ENCODE data around the gene UNC45A.
A peak's percentile ranks its signal among the peaks of the same experiment; 100 is the strongest.

The UNC45A gene

GRCh38 chr15:90981681-90982080, 46.6 kb downstream of the UNC45A start:
- no peak overlapping the region for H3K9ac ChIP-seq (ENCODE audit: low read length)
- no peaks in the 10 kb centered on the region for H3K4me1 ChIP-seq (ENCODE audit: control insufficient read depth, insufficient read depth, low read length)
- no peaks in the 10 kb centered on the region for H3K27me3 ChIP-seq (ENCODE audit: control insufficient read depth, insufficient read depth, low read length)
- H3K9me3 ChIP-seq (ENCODE audit: control insufficient read depth, insufficient read depth, low read depth, low read length) = no peaks in the 10 kb centered on the region
- H3K27ac ChIP-seq (ENCODE audit: low read depth, low read length) = no peak overlapping the region
- H3K36me3 ChIP-seq (ENCODE audit: control insufficient read depth, insufficient read depth, low read length) = peaks cover 85% of the 10 kb centered on the region
- no peak overlapping the region for H3K4me3 ChIP-seq (ENCODE audit: low read depth, low read length)

GRCh38 chr15:90982135-90982534, 47.0 kb downstream of the UNC45A start:
- Histone ChIP-seq H3K4me1 (ENCODE audit: control insufficient read depth, insufficient read depth, low read length) (no peaks in the 10 kb centered on the region), H3K9me3 (ENCODE audit: control insufficient read depth, insufficient read depth, low read depth, low read length) (no peaks in the 10 kb centered on the region), H3K27me3 (ENCODE audit: control insufficient read depth, insufficient read depth, low read length) (no peaks in the 10 kb centered on the region), H3K4me3 (ENCODE audit: low read depth, low read length) (no peak overlapping the region), H3K36me3 (ENCODE audit: control insufficient read depth, insufficient read depth, low read length) (peaks cover 80% of the 10 kb centered on the region), H3K27ac (ENCODE audit: low read depth, low read length) (no peak overlapping the region), H3K9ac (ENCODE audit: low read length) (no peak overlapping the region)

- H3K27ac ChIP-seq (ENCODE audit: low read depth, low read length) = no peak overlapping the region
- H3K36me3 ChIP-seq (ENCODE audit: control insufficient read depth, insufficient read depth, low read length) = peaks cover 35% of the 10 kb centered on the region
- no peak overlapping the region for H3K4me3 ChIP-seq (ENCODE audit: low read depth, low read length)
- H3K27me3 ChIP-seq (ENCODE audit: control insufficient read depth, insufficient read depth, low read length) = no peaks in the 10 kb centered on the region
- H3K9me3 ChIP-seq (ENCODE audit: control insufficient read depth, insufficient read depth, low read depth, low read length) = no peaks in the 10 kb centered on the region
- H3K9ac ChIP-seq (ENCODE audit: low read length) = no peak overlapping the region
- peaks cover 16% of the 10 kb centered on the region for H3K4me1 ChIP-seq (ENCODE audit: control insufficient read depth, insufficient read depth, low read length)
Measured at GRCh38 chr15:90986790-90987507, 51.9 kb downstream of the UNC45A start.

- Histone ChIP-seq H3K4me3 (ENCODE audit: low read depth, low read length) (no peak overlapping the region), H3K9ac (ENCODE audit: low read length) (no peak overlapping the region), H3K9me3 (ENCODE audit: control insufficient read depth, insufficient read depth, low read depth, low read length) (no peaks in the 10 kb centered on the region), H3K27me3 (ENCODE audit: control insufficient read depth, insufficient read depth, low read length) (no peaks in the 10 kb centered on the region), H3K27ac (ENCODE audit: low read depth, low read length) (no peak overlapping the region), H3K36me3 (ENCODE audit: control insufficient read depth, insufficient read depth, low read length) (peaks cover 28% of the 10 kb centered on the region), H3K4me1 (ENCODE audit: control insufficient read depth, insufficient read depth, low read length) (peaks cover 20% of the 10 kb centered on the region)
Measured at GRCh38 chr15:90987561-90988141, 52.6 kb downstream of the UNC45A start.

- H3K27ac ChIP-seq (ENCODE audit: low read depth, low read length) = no peak overlapping the region
- H3K4me3 ChIP-seq (ENCODE audit: low read depth, low read length) = no peak overlapping the region
- no peaks in the 10 kb centered on the region for H3K9me3 ChIP-seq (ENCODE audit: control insufficient read depth, insufficient read depth, low read depth, low read length)
- no peaks in the 10 kb centered on the region for H3K27me3 ChIP-seq (ENCODE audit: control insufficient read depth, insufficient read depth, low read length)
- H3K4me1 ChIP-seq (ENCODE audit: control insufficient read depth, insufficient read depth, low read length) = peaks cover 21% of the 10 kb centered on the region
- peaks cover 22% of the 10 kb centered on the region for H3K36me3 ChIP-seq (ENCODE audit: control insufficient read depth, insufficient read depth, low read length)
- no peak overlapping the region for H3K9ac ChIP-seq (ENCODE audit: low read length)
Measured at GRCh38 chr15:90988296-90988695, 53.2 kb downstream of the UNC45A start.

GRCh38 chr15:90989040-90989768, 54.1 kb downstream of the UNC45A start:
- Histone ChIP-seq H3K4me1 (ENCODE audit: control insufficient read depth, insufficient read depth, low read length) (peaks cover 21% of the 10 kb centered on the region), H3K9ac (ENCODE audit: low read length) (no peak overlapping the region), H3K27ac (ENCODE audit: low read depth, low read length) (no peak overlapping the region)

GRCh38 chr15:90990446-90990845, 55.4 kb downstream of the UNC45A start:
- H3K4me3 ChIP-seq (ENCODE audit: low read depth, low read length) = no peak overlapping the region
- no peaks in the 10 kb centered on the region for H3K27me3 ChIP-seq (ENCODE audit: control insufficient read depth, insufficient read depth, low read length)
- no peak overlapping the region for H3K9ac ChIP-seq (ENCODE audit: low read length)
- no peaks in the 10 kb centered on the region for H3K9me3 ChIP-seq (ENCODE audit: control insufficient read depth, insufficient read depth, low read depth, low read length)
- peaks cover 6% of the 10 kb centered on the region for H3K36me3 ChIP-seq (ENCODE audit: control insufficient read depth, insufficient read depth, low read length)
- H3K4me1 ChIP-seq (ENCODE audit: control insufficient read depth, insufficient read depth, low read length) = peaks cover 21% of the 10 kb centered on the region
- H3K27ac ChIP-seq (ENCODE audit: low read depth, low read length) = no peak overlapping the region

More at GRCh38 chr15:90989040-90989768, 54.1 kb downstream of the UNC45A start:
- Histone ChIP-seq H3K4me3 (ENCODE audit: low read depth, low read length) (no peak overlapping the region), H3K9me3 (ENCODE audit: control insufficient read depth, insufficient read depth, low read depth, low read length) (no peaks in the 10 kb centered on the region), H3K27me3 (ENCODE audit: control insufficient read depth, insufficient read depth, low read length) (no peaks in the 10 kb centered on the region), H3K36me3 (ENCODE audit: control insufficient read depth, insufficient read depth, low read length) (peaks cover 13% of the 10 kb centered on the region)

- Histone ChIP-seq H3K27ac (ENCODE audit: low read depth, low read length) (no peak overlapping the region), H3K4me3 (ENCODE audit: low read depth, low read length) (peak overlapping the region; percentile 18; the same call in 1 of the 2 replicates), H3K9ac (ENCODE audit: low read length) (no peak overlapping the region), H3K4me1 (ENCODE audit: control insufficient read depth, insufficient read depth, low read length) (peaks cover 21% of the 10 kb centered on the region), H3K9me3 (ENCODE audit: control insufficient read depth, insufficient read depth, low read depth, low read length) (no peaks in the 10 kb centered on the region), H3K27me3 (ENCODE audit: control insufficient read depth, insufficient read depth, low read length) (no peaks in the 10 kb centered on the region), H3K36me3 (ENCODE audit: control insufficient read depth, insufficient read depth, low read length) (no peaks in the 10 kb centered on the region)
Measured at GRCh38 chr15:90991587-90992285, 56.7 kb downstream of the UNC45A start.

GRCh38 chr15:90994059-90994416, 59.0 kb downstream of the UNC45A start:
- Histone ChIP-seq H3K27me3 (ENCODE audit: control insufficient read depth, insufficient read depth, low read length) (no peaks in the 10 kb centered on the region), H3K27ac (ENCODE audit: low read depth, low read length) (peak overlapping the region; percentile 86), H3K4me1 (ENCODE audit: control insufficient read depth, insufficient read depth, low read length) (peaks cover 8% of the 10 kb centered on the region; the same call in 1 of the 2 replicates), H3K4me3 (ENCODE audit: low read depth, low read length) (peak overlapping the region; percentile 73), H3K9me3 (ENCODE audit: control insufficient read depth, insufficient read depth, low read depth, low read length) (no peaks in the 10 kb centered on the region), H3K9ac (ENCODE audit: low read length) (peak overlapping the region; percentile 92), H3K36me3 (ENCODE audit: control insufficient read depth, insufficient read depth, low read length) (peaks cover 19% of the 10 kb centered on the region)

GRCh38 chr15:90994417-90995311, 59.6 kb downstream of the UNC45A start, which contains the start of gene PRC1:
TSS of gene PRC1 (minus strand) at chr15:90994535. CDS start at chr15:90994417, 118 bp downstream.
- H3K9ac ChIP-seq (ENCODE audit: low read length) = peak within 1 kb of the TSS; percentile 97
- peaks cover 8% of the 10 kb centered on the region; the same call in 1 of the 2 replicates for H3K4me1 ChIP-seq (ENCODE audit: control insufficient read depth, insufficient read depth, low read length)
- no peaks in the 10 kb centered on the region for H3K27me3 ChIP-seq (ENCODE audit: control insufficient read depth, insufficient read depth, low read length)
- H3K4me3 ChIP-seq (ENCODE audit: low read depth, low read length) = peak within 1 kb of the TSS; percentile 73
- H3K9me3 ChIP-seq (ENCODE audit: control insufficient read depth, insufficient read depth, low read depth, low read length) = no peaks in the 10 kb centered on the region
- peak within 1 kb of the TSS; percentile 86 for H3K27ac ChIP-seq (ENCODE audit: low read depth, low read length)
- H3K36me3 ChIP-seq (ENCODE audit: control insufficient read depth, insufficient read depth, low read length) = peaks cover 23% of the 10 kb centered on the region

All from HUES6 (cell line).